Liver (tissue), 9 donors: Measurements from ENCODE around the gene NTF4. TPM values are rescaled to one million over a fixed set of nuclear protein-coding genes. Genes with fewer than 3 reads are reported as not detected.

Experiments used
- DNase-seq: peaks from one replicate; pipeline ENCODE4 v3.0.0-alpha.2; 2017; ENCODE audit warnings: low spot score
- H3K27ac ChIP-seq, 2 donors: one replicate each; pipeline ENCODE4 v1.7.0; 2013; ENCODE audit warnings: inconsistent platforms in 2 of 2, low read length in 2 of 2, control low read depth in 1 of 2, low read depth in 1 of 2, mild to moderate bottlenecking in 1 of 2
- H3K27me3 ChIP-seq, 4 donors: one replicate each; pipeline versions ENCODE4 v1.6.1 to v1.7.0; 2013; ENCODE audit warnings: low read length in 3 of 4, inconsistent platforms in 1 of 4, mild to moderate bottlenecking in 1 of 4, moderate library complexity in 1 of 4; ENCODE audit not compliant: control insufficient read depth in 4 of 4, insufficient read depth in 4 of 4
- H3K36me3 ChIP-seq, 4 donors: one replicate each; pipeline versions ENCODE4 v1.6.1 to v1.7.0; 2013; ENCODE audit warnings: low read length in 3 of 4, mild to moderate bottlenecking in 3 of 4, low read depth in 1 of 4, moderate library complexity in 1 of 4; ENCODE audit not compliant: control insufficient read depth in 4 of 4, insufficient read depth in 3 of 4
- H3K4me1 ChIP-seq, 4 donors: one replicate each; pipeline versions ENCODE4 v1.6.1 to v1.7.0; 2013; ENCODE audit warnings: low read length in 3 of 4, mild to moderate bottlenecking in 3 of 4, moderate library complexity in 1 of 4; ENCODE audit not compliant: control insufficient read depth in 4 of 4, insufficient read depth in 4 of 4
- H3K4me3 ChIP-seq, 3 donors: one replicate each; pipeline versions ENCODE4 v1.6.1 to v1.7.0; 2013; ENCODE audit warnings: low read length in 3 of 3, control low read depth in 1 of 3, low read depth in 1 of 3, mild to moderate bottlenecking in 1 of 3
- H3K9ac ChIP-seq, 2 donors: one replicate each; pipeline ENCODE4 v1.7.0; 2013; ENCODE audit warnings: low read length in 2 of 2, mild to moderate bottlenecking in 2 of 2, moderate library complexity in 2 of 2, control low read depth in 1 of 2, low read depth in 1 of 2
- H3K9me3 ChIP-seq, 4 donors: one replicate each; pipeline versions ENCODE4 v1.6.1 to v1.7.0; 2013; ENCODE audit warnings: low read length in 3 of 4; ENCODE audit not compliant: control insufficient read depth in 4 of 4
- EGR1 ChIP-seq, 2 donors: IDR thresholded peaks; 2 replicates each; pipeline ENCODE4 v1.6.1; 2016 to 2018; ENCODE audit warnings: antibody characterized with exemption in 2 of 2, low read depth in 2 of 2
- FOXA1 ChIP-seq: IDR thresholded peaks from 2 replicates; pipeline ENCODE4 v1.6.1; 2016; ENCODE audit warnings: antibody characterized with exemption
- FOXA2 ChIP-seq: IDR thresholded peaks from 2 replicates; pipeline ENCODE4 v1.6.1; 2016; ENCODE audit warnings: antibody characterized with exemption
- GABPA ChIP-seq, 2 donors: IDR thresholded peaks in 1 of 2; conservative IDR thresholded peaks in 1 of 2; 2 replicates each; pipeline ENCODE4 v1.6.1; 2016; ENCODE audit warnings: antibody characterized with exemption in 2 of 2, mild to moderate bottlenecking in 1 of 2, moderate library complexity in 1 of 2
- HNF4A ChIP-seq, 2 donors: conservative IDR thresholded peaks; 2 replicates each; pipeline ENCODE4 v1.6.1; 2016; ENCODE audit warnings: antibody characterized with exemption in 2 of 2, mild to moderate bottlenecking in 2 of 2
- JUND ChIP-seq, 2 donors: IDR thresholded peaks; 2 replicates each; pipeline ENCODE4 v1.6.1; 2016; ENCODE audit warnings: antibody characterized with exemption in 2 of 2
- MAX ChIP-seq: IDR thresholded peaks from 2 replicates; pipeline ENCODE4 v1.6.1; 2016; ENCODE audit warnings: antibody characterized with exemption
- NR2F2 ChIP-seq: IDR thresholded peaks from 2 replicates; pipeline ENCODE4 v1.6.1; 2016; ENCODE audit warnings: antibody characterized with exemption
- RAD21 ChIP-seq, 2 donors: IDR thresholded peaks; 2 replicates each; pipeline ENCODE4 v1.6.1; 2016; ENCODE audit warnings: antibody characterized with exemption in 2 of 2, mild to moderate bottlenecking in 2 of 2
- REST ChIP-seq: IDR thresholded peaks from 2 replicates; pipeline ENCODE4 v1.6.1; 2016; ENCODE audit warnings: antibody characterized with exemption, mild to moderate bottlenecking
- RXRA ChIP-seq, 2 donors: IDR thresholded peaks; 2 replicates each; pipeline ENCODE4 v1.6.1; 2017 to 2018; ENCODE audit warnings: antibody characterized with exemption in 2 of 2, mild to moderate bottlenecking in 1 of 2
- SP1 ChIP-seq: IDR thresholded peaks from 2 replicates; pipeline ENCODE4 v1.6.1; 2018; ENCODE audit warnings: antibody characterized with exemption, mild to moderate bottlenecking
- TAF1 ChIP-seq: conservative IDR thresholded peaks from 2 replicates; pipeline ENCODE4 v1.6.1; 2016; ENCODE audit warnings: antibody characterized with exemption, mild to moderate bottlenecking
- YY1 ChIP-seq: IDR thresholded peaks from 2 replicates; pipeline ENCODE4 v1.6.1; 2016; ENCODE audit warnings: antibody characterized with exemption, mild to moderate bottlenecking
- ZBTB33 ChIP-seq: IDR thresholded peaks from 2 replicates; pipeline ENCODE4 v1.6.1; 2016; ENCODE audit warnings: antibody characterized with exemption
- WGBS: extraction: QIAGEN DNeasy Blood & Tissue Kit; methylation state at CpG from one replicate; pipeline ENCODE4 v1.1.7; 2013; 5-methylcytosine and 5-hydroxymethylcytosine counted together
- polyA plus RNA-seq, 2 donors: library from polyadenylated mRNA; stranded (reverse) in 1 of 2; unstranded in 1 of 2; fragments of 200-250 nt in 1 of 2; fragments of >200 nt in 1 of 2; fragmentation: Nextera tagmentation in 1 of 2; extraction: Ambion mirVana in 1 of 2; gene quantifications; one replicate each; pipeline versions ENCODE4 v1.2.1 to v1.2.3, GENCODE V29; 2013 to 2015
- total RNA-seq, 2 donors: library from RNA; depleted of rRNA; stranded (reverse); fragments of >200 nt; gene quantifications; one replicate each; pipeline ENCODE4 v1.2.3, GENCODE V29; 2014
- TF ChIP-seq, protein P1 (sequence below): IDR thresholded peaks from 2 replicates; pipeline ENCODE4 v1.6.1; 2016; ENCODE audit warnings: antibody characterized with exemption
- TF ChIP-seq, protein P2 (sequence below): fragments of 150-350 bp; IDR thresholded peaks from 2 replicates; pipeline ENCODE4 v1.5.1; 2017; ENCODE audit warnings: improper control_type of control experiment, low read depth, low read length; ENCODE audit not compliant: missing input control
- donor health status: healthy.
- donor health status: healthy.
- donor health status: healthy.
- donor health status: healthy.
- donor health status: healthy.

Gene NTF4
- total and polyA plus RNA-seq, 4 donors, result not detected

GRCh38 chr19:49097453-49098288 lies 33.1 kb upstream of the NTF4 start:
- TF ChIP-seq NR2F2, result no peak
- TF ChIP-seq, protein P1, sequence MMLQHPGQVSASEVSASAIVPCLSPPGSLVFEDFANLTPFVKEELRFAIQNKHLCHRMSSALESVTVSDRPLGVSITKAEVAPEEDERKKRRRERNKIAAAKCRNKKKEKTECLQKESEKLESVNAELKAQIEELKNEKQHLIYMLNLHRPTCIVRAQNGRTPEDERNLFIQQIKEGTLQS, result no peak
- no peak for TF ChIP-seq EGR1 (IDR thresholded peaks at IDR 0.05; ENCODE audit: low read depth in 2 of 2)
- TF ChIP-seq RXRA (IDR thresholded peaks at IDR 0.05), result peak in 1 of 2 donors; percentile 11
- TF ChIP-seq SP1, result no peak
- no peak for TF ChIP-seq FOXA1
- no peak for TF ChIP-seq YY1
- no peak for TF ChIP-seq GABPA (IDR thresholded peaks at IDR 0.05 in 1 of 2, conservative IDR thresholded peaks at IDR 0.05 in 1 of 2)
- no peak for TF ChIP-seq JUND (IDR thresholded peaks at IDR 0.05)
- no peak for TF ChIP-seq MAX
- no peak for TF ChIP-seq TAF1
- TF ChIP-seq, protein P2, sequence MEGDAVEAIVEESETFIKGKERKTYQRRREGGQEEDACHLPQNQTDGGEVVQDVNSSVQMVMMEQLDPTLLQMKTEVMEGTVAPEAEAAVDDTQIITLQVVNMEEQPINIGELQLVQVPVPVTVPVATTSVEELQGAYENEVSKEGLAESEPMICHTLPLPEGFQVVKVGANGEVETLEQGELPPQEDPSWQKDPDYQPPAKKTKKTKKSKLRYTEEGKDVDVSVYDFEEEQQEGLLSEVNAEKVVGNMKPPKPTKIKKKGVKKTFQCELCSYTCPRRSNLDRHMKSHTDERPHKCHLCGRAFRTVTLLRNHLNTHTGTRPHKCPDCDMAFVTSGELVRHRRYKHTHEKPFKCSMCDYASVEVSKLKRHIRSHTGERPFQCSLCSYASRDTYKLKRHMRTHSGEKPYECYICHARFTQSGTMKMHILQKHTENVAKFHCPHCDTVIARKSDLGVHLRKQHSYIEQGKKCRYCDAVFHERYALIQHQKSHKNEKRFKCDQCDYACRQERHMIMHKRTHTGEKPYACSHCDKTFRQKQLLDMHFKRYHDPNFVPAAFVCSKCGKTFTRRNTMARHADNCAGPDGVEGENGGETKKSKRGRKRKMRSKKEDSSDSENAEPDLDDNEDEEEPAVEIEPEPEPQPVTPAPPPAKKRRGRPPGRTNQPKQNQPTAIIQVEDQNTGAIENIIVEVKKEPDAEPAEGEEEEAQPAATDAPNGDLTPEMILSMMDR, result peak; percentile 99
- no peak for TF ChIP-seq ZBTB33
- peak; percentile 93 to 95 for TF ChIP-seq RAD21 (IDR thresholded peaks at IDR 0.05)
- peak; percentile 79 for DNase-seq
- Histone ChIP-seq H3K9me3 (no peaks in the 10 kb centered on the region), H3K27me3 (no peaks in the 10 kb centered on the region), H3K4me1 (peaks cover 2 to 25% (median 19%) of the 10 kb centered on the region in 4 donors), H3K9ac (no peak overlapping the region), H3K27ac (no peak overlapping the region), H3K36me3 (peaks cover 16 to 59% (median 35%) of the 10 kb centered on the region in 4 donors), H3K4me3 (no peak overlapping the region)
- 46% methylated on average over 8 of the region's 8 CpGs for WGBS

- no peaks in the 10 kb centered on the region for H3K9me3 ChIP-seq
- no peaks in the 10 kb centered on the region for H3K27me3 ChIP-seq
Observed at GRCh38 chr19:49094505-49095482, 30.2 kb upstream of the NTF4 start.

More at GRCh38 chr19:49094505-49095482, 30.2 kb upstream of the NTF4 start:
- no peak overlapping the region for H3K27ac ChIP-seq
- peaks cover 2 to 24% (median 18%) of the 10 kb centered on the region in 4 donors for H3K4me1 ChIP-seq
- no peak for DNase-seq
- 86% methylated on average over 23 of the region's 23 CpGs for WGBS
- no peak overlapping the region for H3K9ac ChIP-seq
- no peak overlapping the region for H3K4me3 ChIP-seq
- H3K36me3 ChIP-seq, result peaks cover 21 to 60% (median 44%) of the 10 kb centered on the region in 4 donors
- TF ChIP-seq RXRA (IDR thresholded peaks at IDR 0.05) (no peak), FOXA1 (no peak), YY1 (no peak), TAF1 (no peak), SP1 (no peak), NR2F2 (no peak), HNF4A (conservative IDR thresholded peaks at IDR 0.05) (no peak), MAX (no peak), REST (no peak), ZBTB33 (no peak), RAD21 (IDR thresholded peaks at IDR 0.05) (no peak), GABPA (IDR thresholded peaks at IDR 0.05 in 1 of 2, conservative IDR thresholded peaks at IDR 0.05 in 1 of 2) (no peak), FOXA2 (no peak), JUND (IDR thresholded peaks at IDR 0.05) (no peak)
